Measurements from ENCODE around the gene TRAPPC6A. TPM values are rescaled to one million over a fixed set of nuclear protein-coding genes. Genes with fewer than 3 reads are reported as not detected.
A peak's percentile ranks its signal among the peaks of the same experiment; 100 is the strongest.

The TRAPPC6A gene
- total RNA-seq, 1 experiment from 2014 or later, result 59.9 TPM

- Histone ChIP-seq H3K4me1 (ENCODE audit: insufficient read depth, low read length) (no peaks in the 10 kb centered on the region), H2BK12ac (ENCODE audit: insufficient read length, low read depth, low read length) (no peak overlapping the region), H4K91ac (ENCODE audit: insufficient read length, low read depth, low read length) (no peak overlapping the region), H3K9ac (ENCODE audit: extremely low read depth, insufficient read length, low read length) (no peak overlapping the region), H3K23me2 (ENCODE audit: insufficient read length, low read depth, low read length, poor library complexity, severe bottlenecking) (no peaks in the 10 kb centered on the region), H2AFZ (ENCODE audit: low read length) (no peak overlapping the region), H3K56ac (ENCODE audit: insufficient read length, low read depth, low read length) (no peak overlapping the region), H2BK20ac (ENCODE audit: low read depth, low read length, poor library complexity, severe bottlenecking) (no peak overlapping the region), H3K27me3 (ENCODE audit: insufficient read depth, low read length) (no peaks in the 10 kb centered on the region), H3K14ac (ENCODE audit: insufficient read depth, low read length) (no peak overlapping the region), H2BK120ac (ENCODE audit: low read depth, low read length, poor library complexity, severe bottlenecking) (no peak overlapping the region), H3K4ac (ENCODE audit: low read depth, low read length) (no peak overlapping the region), H3K9me3 (ENCODE audit: control insufficient read depth, low read depth, low read length) (no peaks in the 10 kb centered on the region), H3K79me1 (ENCODE audit: insufficient read depth, low read depth, low read length, poor library complexity, severe bottlenecking) (peaks cover 6% of the 10 kb centered on the region), H3K4me2 (ENCODE audit: insufficient read depth, insufficient read length, low read length) (no peak overlapping the region), H2BK5ac (ENCODE audit: insufficient read length, low read length) (no peak overlapping the region), H3K18ac (ENCODE audit: insufficient read length, low read depth, low read length) (no peak overlapping the region), H3K23ac (ENCODE audit: insufficient read length, low read depth, low read length) (no peak overlapping the region), H4K8ac (replicated peaks; ENCODE audit: insufficient read length, low read depth, low read length) (no peak overlapping the region), H4K5ac (ENCODE audit: insufficient read length, low read depth, low read length) (no peak overlapping the region), H3T11ph (ENCODE audit: low read length) (no peak overlapping the region), H2BK15ac (ENCODE audit: low read depth, low read length) (no peak overlapping the region), H3K27ac (ENCODE audit: insufficient read length, low read depth, low read length) (no peak overlapping the region), H4K20me1 (ENCODE audit: control insufficient read depth, insufficient read depth, insufficient read length) (no peaks in the 10 kb centered on the region), H3K79me2 (ENCODE audit: insufficient read depth, low read length) (no peaks in the 10 kb centered on the region; the same call in 1 of the 2 replicates), H2AK5ac (ENCODE audit: insufficient read length, low read length) (no peak overlapping the region)
- H3K4me3 Mint-ChIP-seq, result no peak overlapping the region
- no peak for TF ChIP-seq CTCF (conservative IDR thresholded peaks at IDR 0.05)
- no peak for DNase-seq
- no peaks in the 10 kb centered on the region for H3K9me3 Mint-ChIP-seq
- peaks cover 13 to 22% of the 10 kb centered on the region in 2 experiments for H3K4me1 Mint-ChIP-seq
- H3K27me3 Mint-ChIP-seq (ENCODE audit: low read depth), result no peaks in the 10 kb centered on the region
- peak overlapping the region in 2 of 3 experiments; percentile 44 to 62; a peak in 2 of 7 replicates for H3K27ac Mint-ChIP-seq
- no CpG with 5 or more reads among the region's 9 CpGs for WGBS (ENCODE audit: extremely low coverage, insufficient read length, low lambda C conversion rate)
- H3K36me3 Mint-ChIP-seq (ENCODE audit: insufficient read depth in 1 of 3, low read depth in 3 of 3), result peaks cover 0 to under 1% (median 0%) of the 10 kb centered on the region in 3 experiments; a peak in 2 of 7 replicates
These were observed 52.7 kb downstream of the TRAPPC6A start for GRCh38 chr19:45125360-45125759.

Data from H9 (cell line).